Smooth muscle cell (in vitro differentiated cells): Measurements from ENCODE around the gene MICALL1. TPM values are rescaled to one million over a fixed set of nuclear protein-coding genes. Genes with fewer than 3 reads are reported as not detected.
A peak's percentile ranks its signal among the peaks of the same experiment; 100 is the strongest.

Experiments used
- DNase-seq: peaks from one replicate; lab custom pipeline; 2025; ENCODE audit not compliant: unreplicated experiment; lab: John Stamatoyannopoulos, UW
- H2AFZ ChIP-seq: fragments of 200-600 bp; sonication (generic); 2 replicates; pipeline ENCODE4 v1.6.0; 2016; ENCODE audit warnings: antibody characterized with exemption, low read depth, mild to moderate bottlenecking
- H3F3A ChIP-seq: fragments of 200-600 bp; sonication (generic); 2 replicates; pipeline ENCODE4 v1.6.0; 2017; ENCODE audit warnings: antibody characterized with exemption, low read depth
- H3K27ac ChIP-seq: fragments of 200-600 bp; sonication (generic); 2 replicates; pipeline ENCODE4 v1.5.1; 2016; ENCODE audit warnings: low read depth, mild to moderate bottlenecking
- H3K27me3 ChIP-seq: fragments of 200-600 bp; sonication (generic); 2 replicates; pipeline ENCODE4 v1.6.1; 2016; ENCODE audit warnings: low read depth, mild to moderate bottlenecking
- H3K36me3 ChIP-seq: fragments of 200-600 bp; sonication (generic); 2 replicates; pipeline ENCODE4 v1.5.1; 2016; ENCODE audit warnings: low read depth
- H3K4me1 ChIP-seq: fragments of 200-600 bp; sonication (generic); 2 replicates; pipeline ENCODE4 v1.5.1; 2016; ENCODE audit warnings: low read depth
- H3K4me2 ChIP-seq: fragments of 200-600 bp; sonication (generic); 2 replicates; pipeline ENCODE4 v1.6.0; 2016; ENCODE audit warnings: mild to moderate bottlenecking
- H3K4me3 ChIP-seq: fragments of 200-600 bp; sonication (generic); 2 replicates; pipeline ENCODE4 v1.5.1; 2016; ENCODE audit warnings: mild to moderate bottlenecking
- H3K79me2 ChIP-seq: fragments of 200-600 bp; sonication (generic); 2 replicates; pipeline ENCODE4 v1.6.0; 2016; ENCODE audit warnings: low read depth, mild to moderate bottlenecking
- H3K9ac ChIP-seq: fragments of 200-600 bp; sonication (generic); 2 replicates; pipeline ENCODE4 v1.6.0; 2016; ENCODE audit warnings: low read depth
- H3K9me3 ChIP-seq: fragments of 200-600 bp; sonication (generic); replicated peaks from 2 replicates; pipeline ENCODE4 v1.5.1; 2016; ENCODE audit warnings: low read depth
- H4K20me1 ChIP-seq: fragments of 200-600 bp; sonication (generic); 2 replicates; pipeline ENCODE4 v1.6.0; 2016; ENCODE audit warnings: low read depth
- WGBS: methylation state at CpG from one replicate; pipeline ENCODE4 v1.1.7; 2016; ENCODE audit warnings: low lambda C conversion rate; 5-methylcytosine and 5-hydroxymethylcytosine counted together
- polyA plus RNA-seq: library from polyadenylated mRNA; unstranded; fragments of >200 nt; fragmentation: Nextera tagmentation; extraction: Ambion mirVana; gene quantifications from 2 replicates; pipeline ENCODE4 v1.2.1, GENCODE V29; 2016
- total RNA-seq: library from RNA; depleted of rRNA; stranded (reverse); fragments of >200 nt; gene quantifications from 2 replicates; pipeline ENCODE4 v1.2.3, GENCODE V29; 2014
- TF ChIP-seq, protein P1 (sequence below): fragments of 200-600 bp; sonication (generic); IDR thresholded peaks from 2 replicates; pipeline ENCODE4 v1.5.1; 2017; ENCODE audit warnings: borderline replicate concordance, mild to moderate bottlenecking, antibody characterized with exemption; ENCODE audit not compliant: insufficient read depth, poor library complexity, severe bottlenecking

Gene MICALL1
- total and polyA plus RNA-seq, 2 experiments from 2014 or later, result 8.7 to 24.9 TPM

GRCh38 chr22:37887584-37888378 is 18.3 kb upstream of the MICALL1 start:
- Histone ChIP-seq H4K20me1 (peaks cover 37% of the 10 kb centered on the region), H3K27me3 (no peaks in the 10 kb centered on the region), H3K4me3 (no peak overlapping the region), H3K79me2 (peaks cover 24% of the 10 kb centered on the region), H3K27ac (peak overlapping the region; percentile 12), H3F3A (no peaks in the 10 kb centered on the region), H3K4me2 (no peak overlapping the region), H3K9me3 (no peaks in the 10 kb centered on the region), H3K36me3 (peaks cover 13% of the 10 kb centered on the region), H2AFZ (no peak overlapping the region), H3K4me1 (no peaks in the 10 kb centered on the region), H3K9ac (no peak overlapping the region)
- 66% methylated on average over 6 of the region's 6 CpGs for WGBS
- TF ChIP-seq, protein P1, sequence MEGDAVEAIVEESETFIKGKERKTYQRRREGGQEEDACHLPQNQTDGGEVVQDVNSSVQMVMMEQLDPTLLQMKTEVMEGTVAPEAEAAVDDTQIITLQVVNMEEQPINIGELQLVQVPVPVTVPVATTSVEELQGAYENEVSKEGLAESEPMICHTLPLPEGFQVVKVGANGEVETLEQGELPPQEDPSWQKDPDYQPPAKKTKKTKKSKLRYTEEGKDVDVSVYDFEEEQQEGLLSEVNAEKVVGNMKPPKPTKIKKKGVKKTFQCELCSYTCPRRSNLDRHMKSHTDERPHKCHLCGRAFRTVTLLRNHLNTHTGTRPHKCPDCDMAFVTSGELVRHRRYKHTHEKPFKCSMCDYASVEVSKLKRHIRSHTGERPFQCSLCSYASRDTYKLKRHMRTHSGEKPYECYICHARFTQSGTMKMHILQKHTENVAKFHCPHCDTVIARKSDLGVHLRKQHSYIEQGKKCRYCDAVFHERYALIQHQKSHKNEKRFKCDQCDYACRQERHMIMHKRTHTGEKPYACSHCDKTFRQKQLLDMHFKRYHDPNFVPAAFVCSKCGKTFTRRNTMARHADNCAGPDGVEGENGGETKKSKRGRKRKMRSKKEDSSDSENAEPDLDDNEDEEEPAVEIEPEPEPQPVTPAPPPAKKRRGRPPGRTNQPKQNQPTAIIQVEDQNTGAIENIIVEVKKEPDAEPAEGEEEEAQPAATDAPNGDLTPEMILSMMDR, result peak; percentile 30
- no peak for DNase-seq

GRCh38 chr22:37891926-37892325 is 14.2 kb upstream of the MICALL1 start:
- Histone ChIP-seq H3K4me2 (no peak overlapping the region), H3F3A (peaks cover 12% of the 10 kb centered on the region), H3K79me2 (no peaks in the 10 kb centered on the region), H3K9ac (no peak overlapping the region), H3K4me1 (peaks cover 25% of the 10 kb centered on the region), H3K27ac (no peak overlapping the region), H4K20me1 (peaks cover 8% of the 10 kb centered on the region), H3K4me3 (no peak overlapping the region), H2AFZ (no peak overlapping the region), H3K27me3 (no peaks in the 10 kb centered on the region), H3K9me3 (no peaks in the 10 kb centered on the region), H3K36me3 (peaks cover 13% of the 10 kb centered on the region)
- 97% methylated on average over 3 of the region's 3 CpGs for WGBS
- TF ChIP-seq, protein P1, result no peak
- no peak for DNase-seq

DNA sequence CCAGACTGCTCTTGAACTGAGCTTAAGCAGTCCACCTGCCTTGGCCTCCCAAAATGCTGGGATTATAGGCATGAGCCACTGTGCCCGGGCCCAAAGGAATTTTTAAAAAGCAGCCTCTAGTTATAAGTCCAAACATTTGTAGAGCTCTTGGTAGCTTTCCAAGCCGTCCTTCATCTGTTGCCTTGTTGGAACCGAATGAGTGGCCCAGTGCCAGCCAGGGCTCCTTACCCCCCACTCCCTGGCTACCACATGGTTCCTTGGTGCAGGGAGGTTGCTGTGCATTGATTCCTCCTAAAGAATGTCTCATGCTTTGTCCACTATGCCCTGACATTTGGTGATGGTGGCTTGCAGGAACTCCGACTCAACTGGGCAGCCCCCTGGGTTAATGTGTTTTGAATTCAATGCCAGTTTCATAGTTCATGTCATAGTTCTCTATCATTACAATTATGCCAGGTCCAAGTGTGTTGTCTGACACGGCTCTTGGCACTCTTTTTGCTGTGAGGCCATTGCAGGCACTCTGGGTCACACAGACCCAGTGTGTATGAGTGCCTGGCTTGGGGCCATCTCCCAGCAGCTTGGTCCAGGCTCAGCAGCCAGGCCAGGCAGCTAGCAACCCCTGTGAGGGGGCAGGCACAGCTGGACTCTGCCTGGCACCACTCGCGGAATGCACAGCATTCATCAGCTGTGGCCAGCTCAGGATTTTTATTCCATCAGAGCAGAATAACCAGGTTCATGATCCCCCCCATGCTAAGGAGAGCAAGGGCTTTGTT is 13.3 kb upstream of the MICALL1 start:
- TF ChIP-seq, protein P1, result no peak

More for the DNA sequence above, 13.3 kb upstream of the MICALL1 start:
- no peak for DNase-seq
- H4K20me1 ChIP-seq, result no peaks in the 10 kb centered on the region
- H3K4me2 ChIP-seq, result no peak overlapping the region
- H3K4me3 ChIP-seq, result no peak overlapping the region
- no peak overlapping the region for H2AFZ ChIP-seq
- H3F3A ChIP-seq, result peaks cover 17% of the 10 kb centered on the region
- H3K4me1 ChIP-seq, result peaks cover 32% of the 10 kb centered on the region
- H3K36me3 ChIP-seq, result peaks cover 13% of the 10 kb centered on the region
- H3K27me3 ChIP-seq, result no peaks in the 10 kb centered on the region
- WGBS, result 95% methylated on average over 7 of the region's 7 CpGs
- no peaks in the 10 kb centered on the region for H3K79me2 ChIP-seq
- no peak overlapping the region for H3K9ac ChIP-seq
- H3K27ac ChIP-seq, result no peak overlapping the region
- no peaks in the 10 kb centered on the region for H3K9me3 ChIP-seq
